Stimulated activated CD8-positive, alpha-beta memory T cell treated with anti-CD3 and anti-CD28 coated beads, Interleukin-7, amount 100 ng/mL, for 24 hours (primary cell): ENCODE data around the gene UBASH3B.
"Not testable (repeated sequence)": the region's sequence is repeated elsewhere in the genome, so short reads cannot be mapped to it uniquely, and the experiment has no call there.

Source experiments
- DNase-seq: peaks from one replicate; pipeline ENCODE4 v3.0.0-alpha.2; 2020; ENCODE audit warnings: low read depth

UBASH3B gene

GRCh38 chr11:122852074-122852795 lies 196.7 kb downstream of the UBASH3B start:
- no peak for DNase-seq

- no peak for DNase-seq
Measured at GRCh38 chr11:122852796-122853160, 197.3 kb downstream of the UBASH3B start.

DNA sequence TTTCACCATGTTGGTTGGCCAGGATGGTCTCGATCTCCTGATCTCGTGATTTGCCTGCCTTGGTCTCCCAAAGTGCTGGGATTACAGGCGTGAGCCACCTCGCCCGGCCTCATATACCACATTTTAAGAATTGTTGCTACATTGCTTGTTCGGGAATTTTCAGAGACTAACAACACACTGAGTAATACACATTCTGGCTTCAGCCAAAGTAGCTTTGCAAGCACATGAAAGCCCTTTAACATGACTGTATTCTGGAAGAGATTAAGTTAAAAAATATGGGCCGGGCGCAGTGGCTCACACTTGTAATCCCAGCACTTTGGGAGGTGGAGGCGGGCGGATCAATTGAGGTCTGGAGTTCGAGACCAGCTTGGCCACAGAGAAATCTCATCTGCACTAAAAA lies 197.7 kb downstream of the UBASH3B start:
- no peak for DNase-seq

DNA sequence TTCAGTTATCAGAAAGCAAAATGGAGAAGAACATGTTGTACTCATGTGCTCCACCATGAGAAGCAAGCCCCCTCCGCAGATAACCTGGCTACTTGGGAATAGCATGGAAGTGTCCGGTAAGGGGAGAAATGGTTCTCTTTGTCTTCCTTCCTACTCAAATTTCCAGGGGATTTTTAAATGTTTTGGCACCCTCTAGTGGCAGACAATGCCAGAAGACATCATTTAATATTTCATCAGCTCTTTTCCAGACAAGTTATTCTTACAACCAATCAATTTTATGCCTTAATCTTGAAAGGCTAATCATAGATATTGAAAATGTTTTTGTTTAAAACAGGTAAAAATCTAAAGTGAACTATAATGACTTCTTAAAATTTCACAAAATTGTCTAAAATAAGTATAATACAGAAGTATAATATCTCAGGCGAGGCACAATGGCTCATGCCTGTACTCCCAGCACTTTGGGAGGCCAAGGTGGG lies 198.5 kb downstream of the UBASH3B start:
- no peak for DNase-seq

- DNase-seq, result no peak
Measured at GRCh38 chr11:122861631-122862030, 206.1 kb downstream of the UBASH3B start.

DNA sequence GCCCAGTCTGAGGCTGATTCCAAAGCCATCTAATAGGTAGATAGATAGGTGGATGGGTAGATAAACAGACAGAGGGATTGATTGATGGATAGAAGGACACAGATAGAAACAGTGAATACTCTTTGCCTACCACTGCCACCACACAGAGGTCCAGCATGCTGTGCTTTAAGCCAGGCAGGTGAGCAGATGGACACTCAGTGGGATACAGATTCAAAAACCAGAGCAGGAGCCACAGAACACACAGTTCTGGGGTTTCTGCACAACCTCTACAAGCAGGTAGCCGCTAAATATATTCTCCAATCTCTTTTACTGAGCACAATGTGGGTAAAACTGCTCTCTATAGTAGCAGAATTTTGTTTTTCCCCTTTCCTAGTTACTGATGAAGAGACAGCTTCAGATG lies 206.6 kb downstream of the UBASH3B start:
- no peak for DNase-seq

- not testable (repeated sequence) for DNase-seq
Measured at GRCh38 chr11:122863154-122863553, 207.6 kb downstream of the UBASH3B start.

DNA sequence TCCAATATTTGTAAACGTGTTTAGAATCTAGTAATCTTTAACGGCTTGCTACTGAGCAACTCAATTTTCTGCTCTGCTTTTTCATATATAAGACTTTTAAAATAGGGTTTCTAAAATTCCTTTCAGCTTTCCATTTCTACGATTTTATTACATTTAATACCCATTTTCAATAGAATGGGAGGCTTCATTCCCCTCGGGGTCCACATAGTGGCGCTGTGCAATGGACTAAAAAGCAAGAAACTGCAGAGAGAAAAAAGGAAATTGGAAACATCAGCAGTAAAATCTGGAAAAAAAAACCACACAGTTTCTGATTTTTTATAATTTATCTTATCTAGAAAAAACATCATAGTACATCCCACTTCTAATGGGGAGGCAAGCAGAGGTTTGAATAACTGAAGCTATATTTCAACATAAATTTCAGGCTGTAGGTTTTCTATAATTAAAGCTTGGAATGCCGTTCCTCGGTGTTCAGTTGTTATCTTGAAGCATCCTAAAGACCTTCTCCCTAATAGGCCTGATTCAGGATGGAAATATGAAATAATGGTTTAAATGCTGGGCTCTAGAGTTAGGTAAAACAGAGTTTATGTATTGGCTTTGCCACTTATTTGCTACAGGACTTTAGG lies 208.3 kb downstream of the UBASH3B start:
- DNase-seq, result no peak
